ENCODE measurements around the gene WNT7B.

DNA sequence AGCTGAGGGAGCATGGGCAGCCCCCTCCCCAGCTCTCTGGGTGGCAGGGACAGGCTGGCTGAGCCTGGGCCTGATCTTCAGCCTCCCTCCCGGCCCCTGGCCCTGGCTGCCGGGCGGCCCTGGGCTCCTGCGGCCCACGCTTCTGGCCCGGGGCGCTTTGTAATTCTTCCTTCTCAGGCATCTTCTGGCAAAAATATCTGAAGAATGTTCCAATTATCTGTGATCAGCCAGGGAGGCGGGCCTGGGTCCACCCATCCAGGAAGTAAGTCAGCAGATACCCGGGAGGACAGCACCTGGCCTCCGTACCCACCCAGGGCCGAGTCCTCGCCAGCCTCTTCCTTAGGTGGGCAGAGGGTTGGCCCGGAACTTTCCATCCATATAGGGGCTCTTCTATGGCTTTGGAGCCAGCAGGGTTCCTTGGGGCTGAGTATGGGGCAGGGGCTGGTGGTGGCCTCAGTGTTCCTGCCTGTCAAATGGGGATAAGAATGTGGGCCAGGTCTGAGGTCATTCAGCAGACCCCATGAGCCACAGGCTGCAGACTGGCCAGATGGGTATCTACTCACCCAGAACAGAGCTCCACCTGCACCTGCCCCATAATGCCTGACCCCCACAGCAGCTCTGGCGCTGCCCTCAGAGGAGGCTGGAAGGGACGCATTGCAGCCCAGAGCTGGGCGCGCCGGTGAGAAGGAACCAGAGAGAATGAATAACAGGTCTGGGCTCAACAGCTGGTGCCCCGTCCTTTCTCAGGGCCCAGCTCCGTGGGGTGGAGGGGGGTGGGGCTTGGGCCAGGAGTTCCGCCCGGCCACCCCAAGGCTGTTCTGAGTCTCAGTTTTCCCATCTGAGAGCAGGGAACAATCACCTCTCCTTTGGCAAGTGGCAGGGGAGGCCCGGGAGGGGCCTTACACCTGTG is 16.2 kb downstream of the WNT7B start:
- TF ChIP-seq POLR2AphosphoS5 (IDR thresholded peaks at IDR 0.05), result no peak
- TF ChIP-seq, protein P1, sequence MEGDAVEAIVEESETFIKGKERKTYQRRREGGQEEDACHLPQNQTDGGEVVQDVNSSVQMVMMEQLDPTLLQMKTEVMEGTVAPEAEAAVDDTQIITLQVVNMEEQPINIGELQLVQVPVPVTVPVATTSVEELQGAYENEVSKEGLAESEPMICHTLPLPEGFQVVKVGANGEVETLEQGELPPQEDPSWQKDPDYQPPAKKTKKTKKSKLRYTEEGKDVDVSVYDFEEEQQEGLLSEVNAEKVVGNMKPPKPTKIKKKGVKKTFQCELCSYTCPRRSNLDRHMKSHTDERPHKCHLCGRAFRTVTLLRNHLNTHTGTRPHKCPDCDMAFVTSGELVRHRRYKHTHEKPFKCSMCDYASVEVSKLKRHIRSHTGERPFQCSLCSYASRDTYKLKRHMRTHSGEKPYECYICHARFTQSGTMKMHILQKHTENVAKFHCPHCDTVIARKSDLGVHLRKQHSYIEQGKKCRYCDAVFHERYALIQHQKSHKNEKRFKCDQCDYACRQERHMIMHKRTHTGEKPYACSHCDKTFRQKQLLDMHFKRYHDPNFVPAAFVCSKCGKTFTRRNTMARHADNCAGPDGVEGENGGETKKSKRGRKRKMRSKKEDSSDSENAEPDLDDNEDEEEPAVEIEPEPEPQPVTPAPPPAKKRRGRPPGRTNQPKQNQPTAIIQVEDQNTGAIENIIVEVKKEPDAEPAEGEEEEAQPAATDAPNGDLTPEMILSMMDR (IDR thresholded peaks at IDR 0.05), result no peak

Measured in suprapubic skin (tissue), 3 donors.